ENCODE data around the gene GAL3ST3.
"Not testable (repeated sequence)": the region's sequence is repeated elsewhere in the genome, so short reads cannot be mapped to it uniquely, and the experiment has no call there.

GAL3ST3 gene

GRCh38 chr11:66014804-66015453 is 34.0 kb downstream of the GAL3ST3 start:
- Mint-ChIP-seq H3K4me1 (no peaks in the 10 kb centered on the region), H3K9me3 (no peaks in the 10 kb centered on the region), H3K36me3 (no peaks in the 10 kb centered on the region), H3K4me3 (no peak overlapping the region), H3K27ac (no peak overlapping the region), H3K27me3 (no peaks in the 10 kb centered on the region)
- ATAC-seq: no peak

- Mint-ChIP-seq H3K4me3 (no peak overlapping the region), H3K36me3 (no peaks in the 10 kb centered on the region), H3K27me3 (no peaks in the 10 kb centered on the region), H3K4me1 (no peaks in the 10 kb centered on the region), H3K27ac (no peak overlapping the region), H3K9me3 (no peaks in the 10 kb centered on the region)
- ATAC-seq: no peak
These were observed 35.2 kb downstream of the GAL3ST3 start for GRCh38 chr11:66013762-66014100.

- no peak overlapping the region for H3K4me3 Mint-ChIP-seq
- H3K4me1 Mint-ChIP-seq: no peaks in the 10 kb centered on the region
- ATAC-seq: no peak
- no peaks in the 10 kb centered on the region for H3K9me3 Mint-ChIP-seq
- no peak overlapping the region for H3K27ac Mint-ChIP-seq
- no peaks in the 10 kb centered on the region for H3K36me3 Mint-ChIP-seq
- no peaks in the 10 kb centered on the region for H3K27me3 Mint-ChIP-seq
These were observed 35.8 kb downstream of the GAL3ST3 start for GRCh38 chr11:66012946-66013761.

- ATAC-seq: no peak
These were observed 36.5 kb downstream of the GAL3ST3 start for GRCh38 chr11:66012371-66012945.

GRCh38 chr11:66011785-66012303 is 37.1 kb downstream of the GAL3ST3 start, which contains the start of gene CST6:
CST6 (plus strand) TSS chr11:66012008; CDS start chr11:66012045, 37 bp downstream.
- H3K4me3 Mint-ChIP-seq: no peak within 1 kb of the TSS
- no peak for ATAC-seq
- H3K27ac Mint-ChIP-seq: no peak within 1 kb of the TSS
- no peaks in the 10 kb centered on the region for H3K4me1 Mint-ChIP-seq
- H3K9me3 Mint-ChIP-seq: no peaks in the 10 kb centered on the region
- no peaks in the 10 kb centered on the region for H3K36me3 Mint-ChIP-seq
- H3K27me3 Mint-ChIP-seq: no peaks in the 10 kb centered on the region

More at GRCh38 chr11:66012371-66012945, 36.5 kb downstream of the GAL3ST3 start:
- Mint-ChIP-seq H3K36me3 (no peaks in the 10 kb centered on the region), H3K4me1 (no peaks in the 10 kb centered on the region), H3K27me3 (no peaks in the 10 kb centered on the region), H3K9me3 (no peaks in the 10 kb centered on the region), H3K27ac (no peak overlapping the region), H3K4me3 (no peak overlapping the region)

- Mint-ChIP-seq H3K9me3 (no peaks in the 10 kb centered on the region), H3K4me3 (no peak overlapping the region), H3K27ac (no peak overlapping the region), H3K27me3 (no peaks in the 10 kb centered on the region), H3K4me1 (no peaks in the 10 kb centered on the region), H3K36me3 (no peaks in the 10 kb centered on the region)
- no peak for ATAC-seq
These were observed 37.6 kb downstream of the GAL3ST3 start for GRCh38 chr11:66011239-66011784.

- not testable (repeated sequence) for H3K9me3 Mint-ChIP-seq, H3K36me3 Mint-ChIP-seq, H3K4me1 Mint-ChIP-seq, H3K27ac Mint-ChIP-seq, H3K4me3 Mint-ChIP-seq, H3K27me3 Mint-ChIP-seq, ATAC-seq
These were observed 38.9 kb downstream of the GAL3ST3 start for GRCh38 chr11:66010036-66010435.

- Mint-ChIP-seq H3K9me3 (no peaks in the 10 kb centered on the region), H3K27ac (peak overlapping the region; percentile 55)
These were observed 40.4 kb downstream of the GAL3ST3 start for GRCh38 chr11:66008468-66009101.

GRCh38 chr11:66008095-66008467 is 40.9 kb downstream of the GAL3ST3 start:
- Mint-ChIP-seq H3K9me3 (no peaks in the 10 kb centered on the region), H3K4me3 (no peak overlapping the region), H3K36me3 (peaks cover 12% of the 10 kb centered on the region), H3K27ac (peak overlapping the region; percentile 55), H3K27me3 (no peaks in the 10 kb centered on the region), H3K4me1 (peaks cover 19% of the 10 kb centered on the region)
- no peak for ATAC-seq

More at GRCh38 chr11:66008468-66009101, 40.4 kb downstream of the GAL3ST3 start:
- H3K36me3 Mint-ChIP-seq: peaks cover 12% of the 10 kb centered on the region
- H3K4me3 Mint-ChIP-seq: no peak overlapping the region
- H3K27me3 Mint-ChIP-seq: no peaks in the 10 kb centered on the region
- ATAC-seq: no peak
- H3K4me1 Mint-ChIP-seq: peaks cover 14% of the 10 kb centered on the region

- Mint-ChIP-seq H3K4me1 (peaks cover 27% of the 10 kb centered on the region), H3K27ac (no peak overlapping the region), H3K27me3 (no peaks in the 10 kb centered on the region), H3K9me3 (no peaks in the 10 kb centered on the region), H3K4me3 (no peak overlapping the region), H3K36me3 (peaks cover 12% of the 10 kb centered on the region)
- ATAC-seq: no peak
These were observed 41.7 kb downstream of the GAL3ST3 start for GRCh38 chr11:66007201-66007634.

GRCh38 chr11:66006891-66007176 is 42.1 kb downstream of the GAL3ST3 start:
- H3K9me3 Mint-ChIP-seq: no peaks in the 10 kb centered on the region
- ATAC-seq: no peak
- H3K27me3 Mint-ChIP-seq: no peaks in the 10 kb centered on the region
- H3K36me3 Mint-ChIP-seq: peaks cover 12% of the 10 kb centered on the region
- H3K4me1 Mint-ChIP-seq: peaks cover 27% of the 10 kb centered on the region
- H3K4me3 Mint-ChIP-seq: no peak overlapping the region
- no peak overlapping the region for H3K27ac Mint-ChIP-seq

- no peak overlapping the region for H3K4me3 Mint-ChIP-seq
- H3K9me3 Mint-ChIP-seq: no peaks in the 10 kb centered on the region
- no peak for ATAC-seq
- H3K27me3 Mint-ChIP-seq: no peaks in the 10 kb centered on the region
- H3K4me1 Mint-ChIP-seq: peaks cover 27% of the 10 kb centered on the region
- H3K36me3 Mint-ChIP-seq: peaks cover 12% of the 10 kb centered on the region
- H3K27ac Mint-ChIP-seq: no peak overlapping the region
These were observed 42.6 kb downstream of the GAL3ST3 start for GRCh38 chr11:66006134-66006890.

GRCh38 chr11:66004186-66004585 is 44.8 kb downstream of the GAL3ST3 start:
- Mint-ChIP-seq H3K36me3 (peaks cover 17% of the 10 kb centered on the region), H3K4me1 (peaks cover 39% of the 10 kb centered on the region), H3K27me3 (no peaks in the 10 kb centered on the region), H3K4me3 (peak overlapping the region; percentile 11), H3K27ac (no peak overlapping the region), H3K9me3 (no peaks in the 10 kb centered on the region)
- ATAC-seq: no peak

- Mint-ChIP-seq H3K27me3 (no peaks in the 10 kb centered on the region), H3K27ac (peak overlapping the region; percentile 95), H3K9me3 (no peaks in the 10 kb centered on the region), H3K4me1 (peaks cover 43% of the 10 kb centered on the region), H3K36me3 (peaks cover 23% of the 10 kb centered on the region), H3K4me3 (peak overlapping the region; percentile 99)
- ATAC-seq: no peak
These were observed 45.7 kb downstream of the GAL3ST3 start for GRCh38 chr11:66003291-66003690.
